NB4 (cell line): ENCODE results near the gene FAM204A.

ENCODE experiments used
- DNase-seq: peaks from one replicate; pipeline ENCODE4 v3.0.0; 2010; ENCODE audit warnings: low read depth
- H3K4me3 ChIP-seq: one replicate; pipeline ENCODE4 v1.5.1; 2011; ENCODE audit warnings: mild to moderate bottlenecking, low read depth, low read length, moderate library complexity
- MAX ChIP-seq: IDR thresholded peaks from 2 replicates; pipeline ENCODE4 v1.6.1; 2011; ENCODE audit warnings: low read depth, low read length
- MYC ChIP-seq: IDR thresholded peaks from 2 replicates; pipeline ENCODE4 v1.6.1; 2011; ENCODE audit warnings: low read depth, low read length
- POLR2A ChIP-seq: IDR thresholded peaks from 2 replicates; pipeline ENCODE4 v1.6.1; 2011; ENCODE audit warnings: mild to moderate bottlenecking; ENCODE audit not compliant: insufficient read length; ENCODE audit errors: extremely low read depth
- TF ChIP-seq, protein P1 (sequence below): IDR thresholded peaks from one replicate; pipeline ENCODE4 v1.5.1; 2012; ENCODE audit warnings: low read depth, low read length

Gene FAM204A

GRCh38 chr10:118324140-118324539 lies 18.0 kb downstream of the FAM204A start:
- H3K4me3 ChIP-seq = no peak overlapping the region
- no peak for DNase-seq
- TF ChIP-seq, protein P1, sequence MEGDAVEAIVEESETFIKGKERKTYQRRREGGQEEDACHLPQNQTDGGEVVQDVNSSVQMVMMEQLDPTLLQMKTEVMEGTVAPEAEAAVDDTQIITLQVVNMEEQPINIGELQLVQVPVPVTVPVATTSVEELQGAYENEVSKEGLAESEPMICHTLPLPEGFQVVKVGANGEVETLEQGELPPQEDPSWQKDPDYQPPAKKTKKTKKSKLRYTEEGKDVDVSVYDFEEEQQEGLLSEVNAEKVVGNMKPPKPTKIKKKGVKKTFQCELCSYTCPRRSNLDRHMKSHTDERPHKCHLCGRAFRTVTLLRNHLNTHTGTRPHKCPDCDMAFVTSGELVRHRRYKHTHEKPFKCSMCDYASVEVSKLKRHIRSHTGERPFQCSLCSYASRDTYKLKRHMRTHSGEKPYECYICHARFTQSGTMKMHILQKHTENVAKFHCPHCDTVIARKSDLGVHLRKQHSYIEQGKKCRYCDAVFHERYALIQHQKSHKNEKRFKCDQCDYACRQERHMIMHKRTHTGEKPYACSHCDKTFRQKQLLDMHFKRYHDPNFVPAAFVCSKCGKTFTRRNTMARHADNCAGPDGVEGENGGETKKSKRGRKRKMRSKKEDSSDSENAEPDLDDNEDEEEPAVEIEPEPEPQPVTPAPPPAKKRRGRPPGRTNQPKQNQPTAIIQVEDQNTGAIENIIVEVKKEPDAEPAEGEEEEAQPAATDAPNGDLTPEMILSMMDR = no peak
- TF ChIP-seq POLR2A = no peak
- TF ChIP-seq MAX = no peak
- TF ChIP-seq MYC = no peak

DNA sequence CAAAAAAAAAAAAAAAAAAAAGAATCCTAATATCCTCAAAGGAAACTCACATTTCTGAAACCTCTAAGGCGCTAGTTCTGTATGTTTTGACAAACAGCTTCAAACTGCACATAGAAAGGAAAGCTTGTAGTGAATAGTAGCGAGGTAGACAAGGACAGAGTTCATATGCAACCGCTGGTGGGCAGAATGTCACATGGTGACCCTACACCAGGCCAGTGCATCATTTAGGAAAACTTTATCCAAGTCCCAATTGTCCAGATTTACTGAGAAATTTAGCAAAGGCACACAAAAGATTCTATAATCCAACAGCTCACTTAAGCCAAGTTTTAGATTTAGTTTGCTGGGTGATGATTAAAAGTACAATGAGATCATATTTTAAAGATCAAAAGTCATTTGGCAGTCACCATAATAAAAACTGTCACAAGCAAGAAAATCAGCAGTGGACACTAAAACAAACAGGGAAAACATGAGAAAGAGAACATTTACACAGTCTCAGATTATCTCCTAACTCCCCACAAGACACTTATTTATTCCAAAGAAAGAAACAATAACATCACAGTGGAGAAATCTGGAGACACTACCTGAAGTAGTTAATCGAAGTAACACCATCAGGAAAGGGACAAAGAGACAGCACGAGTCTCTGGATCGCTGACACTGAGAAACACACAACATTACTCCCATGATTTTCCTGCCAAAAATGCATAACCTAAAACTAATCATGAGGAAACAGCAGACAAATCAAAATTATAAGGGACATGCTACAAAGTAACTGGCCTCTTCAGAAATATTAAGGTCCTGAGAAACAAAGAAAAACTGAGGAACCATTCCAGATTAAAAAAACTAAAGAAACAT lies 20.2 kb downstream of the FAM204A start:
- TF ChIP-seq, protein P1 = no peak
- TF ChIP-seq MYC (no peak), POLR2A (no peak), MAX (no peak)
- DNase-seq = no peak
- H3K4me3 ChIP-seq = no peak overlapping the region

- no peak overlapping the region for H3K4me3 ChIP-seq
- DNase-seq = no peak
- no peak for TF ChIP-seq MYC
- no peak for TF ChIP-seq MAX
- no peak for TF ChIP-seq POLR2A
Observed at GRCh38 chr10:118315629-118316028, 26.5 kb downstream of the FAM204A start.

DNA sequence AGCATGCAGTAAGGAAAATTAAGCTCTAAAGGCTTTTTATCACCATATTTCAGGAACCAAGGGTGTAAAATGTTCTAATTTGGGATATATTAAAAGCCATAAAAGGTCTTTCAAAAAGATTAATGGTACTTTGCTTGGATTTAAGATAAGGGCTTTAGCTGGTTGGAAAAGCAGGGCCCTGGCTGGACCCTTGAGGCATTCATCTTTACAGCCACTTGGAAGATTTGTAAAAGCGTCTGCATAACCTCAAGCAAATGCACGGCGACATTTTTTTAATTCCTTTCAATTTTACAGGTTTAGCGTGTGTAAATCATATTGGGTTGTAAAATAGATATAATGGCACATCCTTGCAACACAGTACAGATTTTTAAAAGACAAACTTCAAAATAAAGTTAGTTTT lies 27.2 kb downstream of the FAM204A start:
- no peak for DNase-seq
- H3K4me3 ChIP-seq = no peak overlapping the region
- TF ChIP-seq MAX (no peak), POLR2A (no peak), MYC (no peak)
- TF ChIP-seq, protein P1 = no peak

GRCh38 chr10:118311505-118311904 lies 30.6 kb downstream of the FAM204A start:
- no peak for DNase-seq
- TF ChIP-seq POLR2A = no peak
- TF ChIP-seq, protein P1 = no peak
- TF ChIP-seq MAX = no peak
- no peak for TF ChIP-seq MYC
- H3K4me3 ChIP-seq = no peak overlapping the region

DNA sequence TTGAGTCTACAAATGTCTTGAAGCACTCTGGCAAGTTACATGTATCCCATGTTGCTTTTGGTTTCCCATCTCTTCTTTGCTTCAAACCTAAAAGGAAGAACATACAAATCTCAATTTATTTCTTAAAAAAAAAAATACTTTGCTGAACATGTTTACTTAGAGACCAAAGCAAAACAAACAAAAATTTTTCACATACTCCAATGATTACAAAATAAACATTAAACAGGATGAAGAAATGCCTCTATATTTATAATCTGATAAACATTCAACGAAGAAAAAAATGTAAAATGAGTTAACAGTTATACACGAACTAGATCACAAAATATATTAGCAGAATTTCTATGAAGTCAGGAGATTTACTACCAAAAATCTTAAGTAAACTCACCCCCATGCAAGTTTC lies 31.3 kb downstream of the FAM204A start:
- TF ChIP-seq MAX (no peak), POLR2A (no peak), MYC (no peak)
- TF ChIP-seq, protein P1 = no peak
- H3K4me3 ChIP-seq = no peak overlapping the region
- no peak for DNase-seq
